ENCODE data around the gene MPRIP. TPM values are rescaled to one million over a fixed set of nuclear protein-coding genes. Genes with fewer than 3 reads are reported as not detected.
"Not testable (repeated sequence)": the region's sequence is repeated elsewhere in the genome, so short reads cannot be mapped to it uniquely, and the experiment has no call there.

The MPRIP gene
- total RNA-seq, 1 donor: 86.5 TPM

DNA sequence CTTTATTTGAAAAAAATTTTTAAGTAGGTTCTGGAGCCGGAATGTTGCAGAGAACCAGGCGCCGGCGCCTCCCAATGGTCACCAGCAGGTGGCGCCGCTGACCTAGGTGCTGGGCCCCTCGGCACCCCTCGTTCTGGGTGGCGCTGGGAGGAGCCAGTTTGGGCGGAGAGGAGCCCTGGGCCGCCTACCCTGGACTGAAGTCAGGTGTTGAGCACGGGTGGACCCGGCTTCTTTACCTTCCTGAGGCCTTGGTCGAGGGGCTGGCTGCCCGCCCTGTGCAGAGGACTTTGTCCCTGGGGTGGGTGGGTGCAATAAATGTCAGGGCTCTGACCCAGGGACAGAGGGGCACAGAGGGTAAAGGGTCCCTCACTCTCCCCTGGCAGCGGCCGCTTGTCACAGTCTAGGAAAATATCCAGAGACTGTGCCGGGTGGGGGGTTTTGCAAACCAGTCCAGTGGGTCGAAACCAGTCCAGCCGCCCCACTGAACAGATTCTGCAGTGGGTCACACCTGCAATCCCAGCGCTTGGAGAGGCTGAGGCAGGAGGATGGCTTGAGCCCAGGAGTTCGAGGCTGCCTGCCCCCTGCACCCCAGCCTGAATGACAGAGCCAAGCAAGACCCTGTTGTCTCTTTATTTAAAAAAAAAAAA lies 40.3 kb upstream of the MPRIP start:
- TF ChIP-seq CTCF (IDR thresholded peaks at IDR 0.05; ENCODE audit: insufficient read depth, low read length): peak; percentile 95
- no peak overlapping the region for H3K4me3 ChIP-seq (ENCODE audit: low read depth, low read length)
- DNase-seq (ENCODE audit: low read depth): peak; percentile 62

DNA sequence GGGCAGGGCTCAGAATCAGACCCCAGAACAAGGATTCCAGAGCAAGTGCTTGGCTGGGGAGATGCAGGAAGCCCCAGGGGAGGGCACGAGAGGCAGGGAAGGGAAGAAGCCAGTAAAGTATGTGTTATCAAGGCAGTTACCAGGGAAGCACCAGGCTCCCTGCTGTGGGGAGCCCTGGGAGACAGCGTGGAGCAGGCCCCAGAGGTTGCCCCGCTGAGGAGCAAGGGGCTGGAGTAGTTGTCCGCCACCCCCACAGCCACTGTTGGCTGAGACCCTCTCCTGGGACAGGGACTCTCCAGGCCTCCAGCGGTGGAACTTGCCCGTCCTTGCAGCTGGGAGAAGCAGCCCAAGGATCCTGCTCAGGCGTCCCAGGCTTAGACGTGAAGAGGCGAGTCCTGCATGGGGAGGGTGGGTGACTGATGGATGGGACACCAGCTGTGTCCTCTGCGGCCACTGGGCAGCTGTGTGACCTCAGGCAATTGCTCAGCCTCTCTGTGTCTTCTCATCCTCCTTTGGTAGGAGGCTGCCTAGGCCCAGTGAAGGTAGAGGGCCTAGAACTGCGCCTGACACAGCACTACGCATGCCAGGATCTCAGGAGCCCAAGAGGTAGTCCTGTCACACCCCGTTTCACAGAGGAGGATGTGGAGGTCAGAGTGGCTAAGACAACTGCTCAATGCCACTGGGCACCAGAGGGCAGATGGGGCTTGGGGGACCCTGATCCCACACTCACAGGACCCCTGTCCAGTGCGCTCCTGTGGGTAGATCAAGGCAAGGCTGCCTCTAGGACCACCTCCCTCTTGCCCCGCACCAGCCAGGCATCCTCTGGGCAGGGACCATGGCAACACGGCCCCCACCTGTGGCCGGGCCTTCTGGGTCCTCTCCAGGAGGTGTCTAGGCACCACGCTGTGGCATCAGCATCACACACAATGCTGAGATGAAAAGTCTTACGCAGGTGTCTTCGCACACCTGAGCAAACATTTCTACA lies 39.2 kb upstream of the MPRIP start:
- not testable (repeated sequence) for H3K4me3 ChIP-seq (ENCODE audit: low read depth, low read length); DNase-seq (ENCODE audit: low read depth)

GRCh38 chr17:17004251-17004996 lies 37.8 kb upstream of the MPRIP start:
- no peak overlapping the region for H3K4me3 ChIP-seq (ENCODE audit: low read depth, low read length)
- no peak for TF ChIP-seq CTCF (IDR thresholded peaks at IDR 0.05; ENCODE audit: insufficient read depth, low read length)
- no peak for DNase-seq (ENCODE audit: low read depth)

DNA sequence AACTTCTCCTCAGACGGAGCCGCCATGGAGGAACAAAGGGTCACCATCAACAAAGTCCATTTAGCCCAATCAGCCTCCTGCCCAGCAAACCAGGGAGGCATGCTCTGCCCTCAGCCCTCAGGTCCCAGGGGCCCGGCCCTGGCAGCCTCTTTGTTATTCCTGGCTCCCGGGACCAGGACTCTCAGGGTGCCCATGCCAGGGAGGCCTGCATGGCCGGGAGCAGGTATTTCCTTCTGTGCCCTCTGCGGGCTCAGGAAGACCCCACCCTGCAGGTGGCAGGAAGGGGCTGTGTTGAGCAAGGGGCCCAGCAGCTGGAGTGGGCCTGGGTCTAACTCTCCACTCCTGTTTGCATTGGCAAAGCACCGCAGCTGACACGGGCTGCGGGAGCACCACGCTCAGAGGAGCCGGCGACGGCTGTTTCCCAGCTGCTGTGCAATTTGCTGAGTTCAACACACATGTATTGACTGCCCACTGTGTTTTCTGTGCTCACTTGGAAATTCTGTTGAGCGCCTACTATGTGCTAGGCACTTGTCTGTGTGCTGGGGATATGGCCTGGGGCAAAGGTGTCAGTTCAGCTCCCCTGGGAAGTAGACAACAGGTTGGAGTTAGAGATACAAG lies 37.2 kb upstream of the MPRIP start:
- H3K4me3 ChIP-seq (ENCODE audit: low read depth, low read length); DNase-seq (ENCODE audit: low read depth): not testable (repeated sequence)

DNA sequence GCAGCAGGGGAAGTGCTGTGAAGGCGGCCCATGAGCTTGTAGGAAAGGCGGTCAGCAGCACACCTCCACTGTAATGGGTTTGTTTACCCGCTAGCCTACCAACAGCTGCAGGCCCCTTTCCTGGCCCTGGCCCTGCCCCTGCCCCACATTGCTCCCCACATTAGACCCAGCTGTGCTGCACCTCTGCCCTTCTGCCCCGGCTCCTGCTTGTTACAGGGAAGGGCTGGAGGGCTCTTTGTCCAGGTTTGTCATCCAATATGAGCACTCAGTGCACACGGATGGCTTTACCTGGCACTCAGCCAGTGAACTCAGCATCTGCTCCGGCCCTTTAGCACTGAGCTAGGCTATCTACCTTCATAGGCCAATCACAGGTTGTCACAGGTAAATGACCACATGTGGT lies 34.4 kb upstream of the MPRIP start:
- DNase-seq (ENCODE audit: low read depth); H3K4me3 ChIP-seq (ENCODE audit: low read depth, low read length): not testable (repeated sequence)

DNA sequence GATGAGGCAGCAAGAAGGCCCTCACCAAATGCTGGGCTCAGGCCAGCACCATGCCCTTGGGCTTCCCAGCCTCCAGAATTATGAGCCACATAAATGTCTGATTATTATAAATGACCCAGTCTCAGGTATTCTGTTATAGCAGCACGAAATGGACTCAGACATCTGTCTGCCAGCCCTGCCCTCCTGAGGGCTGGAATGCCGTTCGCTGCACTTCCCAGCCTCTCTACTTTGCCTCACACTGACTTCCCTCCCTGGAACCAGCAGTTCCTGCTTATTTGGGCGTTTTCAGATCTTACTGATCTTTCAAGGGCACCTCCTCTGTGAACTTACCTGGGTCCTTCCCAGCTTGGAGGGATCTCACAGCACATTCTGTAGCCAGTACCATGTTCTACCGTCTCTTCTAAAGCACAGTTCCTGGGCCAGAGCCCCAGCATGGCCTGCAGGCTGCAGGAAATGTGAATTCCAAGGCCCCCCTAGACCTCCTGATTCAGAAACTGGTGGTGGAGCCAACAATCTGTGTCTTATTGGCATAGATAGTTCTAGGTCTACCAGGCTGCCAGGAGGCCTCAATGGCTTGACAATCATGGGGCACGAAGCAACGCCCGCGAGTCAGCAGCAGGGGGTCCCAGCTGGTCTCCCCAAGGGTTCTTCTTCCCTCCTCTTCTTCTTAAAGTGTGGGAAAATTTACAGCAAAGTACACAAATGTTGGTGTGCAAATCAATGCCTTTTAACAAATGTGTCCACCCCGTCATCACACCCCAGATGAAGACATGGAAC lies 33.4 kb upstream of the MPRIP start:
- DNase-seq (ENCODE audit: low read depth); H3K4me3 ChIP-seq (ENCODE audit: low read depth, low read length): not testable (repeated sequence)

GRCh38 chr17:17009972-17010371 lies 32.3 kb upstream of the MPRIP start:
- not testable (repeated sequence) for DNase-seq (ENCODE audit: low read depth); H3K4me3 ChIP-seq (ENCODE audit: low read depth, low read length)

GRCh38 chr17:17010545-17011034 lies 31.7 kb upstream of the MPRIP start:
- not testable (repeated sequence) for H3K4me3 ChIP-seq (ENCODE audit: low read depth, low read length); DNase-seq (ENCODE audit: low read depth)

DNA sequence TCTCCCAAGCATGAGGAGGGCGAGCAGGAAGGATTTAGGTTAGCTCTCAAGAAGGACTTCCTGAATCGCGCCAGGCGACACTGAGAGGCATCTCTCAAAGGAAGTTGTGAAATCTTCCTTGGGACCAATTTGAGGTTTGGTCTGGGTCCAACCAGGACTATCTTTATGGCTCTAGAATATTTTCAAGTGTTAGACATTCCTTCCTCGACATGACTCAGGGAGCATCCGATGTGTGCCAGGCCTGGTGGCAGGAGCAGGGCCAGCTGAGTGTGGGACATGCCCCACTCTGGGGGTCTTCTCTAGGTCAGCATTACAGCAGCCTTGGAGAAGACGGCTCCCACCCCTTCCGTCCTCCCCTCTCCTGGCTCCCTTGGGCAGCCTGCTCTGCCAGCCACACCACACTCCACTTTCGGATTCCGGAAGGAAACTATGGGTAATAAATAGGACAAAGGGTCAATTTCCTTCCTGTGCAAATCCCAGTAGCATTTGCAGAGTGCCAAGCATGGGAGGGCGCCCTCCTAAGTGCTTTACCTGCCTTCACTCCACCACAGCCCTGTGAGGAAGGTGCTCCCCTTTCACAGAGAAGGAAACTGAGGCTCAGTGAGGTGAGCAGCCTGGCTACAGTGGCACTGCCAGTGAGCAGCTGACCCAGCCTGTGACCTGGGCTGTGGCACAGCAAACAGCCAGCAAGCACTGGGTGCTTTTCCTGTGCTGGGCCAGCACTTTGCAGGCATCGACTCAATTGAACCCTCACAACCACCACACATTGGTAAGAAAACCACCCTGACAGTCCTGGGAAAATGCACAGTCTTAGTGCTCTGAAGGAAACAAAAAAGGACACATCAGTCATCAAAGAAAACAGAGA lies 31.0 kb upstream of the MPRIP start:
- H3K4me3 ChIP-seq (ENCODE audit: low read depth, low read length): not testable (repeated sequence)
- DNase-seq (ENCODE audit: low read depth): peak; percentile 89

- not testable (repeated sequence) for H3K4me3 ChIP-seq (ENCODE audit: low read depth, low read length); DNase-seq (ENCODE audit: low read depth)
Measured at GRCh38 chr17:17013828-17014747, 28.2 kb upstream of the MPRIP start.

DNA sequence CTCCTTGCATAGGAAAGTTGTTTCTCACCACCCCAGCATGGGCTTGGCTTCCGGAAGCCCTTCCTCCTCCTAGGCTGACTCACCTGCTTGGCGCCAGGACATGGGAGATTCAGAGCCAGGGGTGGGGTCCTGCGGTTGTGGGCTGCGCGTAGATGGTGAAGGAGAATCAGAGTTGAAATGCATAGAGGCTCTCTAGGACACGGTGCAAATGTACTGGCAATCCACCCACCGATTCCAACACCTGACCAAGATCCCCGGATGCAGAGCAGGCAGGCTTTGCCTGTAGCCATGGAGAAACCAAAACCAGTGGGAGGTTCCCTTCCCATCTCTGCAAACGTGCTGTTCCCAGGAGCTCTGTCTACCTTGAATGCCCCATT lies 27.5 kb upstream of the MPRIP start:
- DNase-seq (ENCODE audit: low read depth); H3K4me3 ChIP-seq (ENCODE audit: low read depth, low read length): not testable (repeated sequence)
